HepG2 (cell line): ENCODE measurements around the gene ANKHD1. TPM values are rescaled to one million over a fixed set of nuclear protein-coding genes. Genes with fewer than 3 reads are reported as not detected.

Experiments
- BCL6 ChIP-seq: IDR thresholded peaks from 2 replicates; pipeline ENCODE4 v1.6.1; 2016; ENCODE audit warnings: missing genetic modification reagents, missing compliant biosample characterization
- FLYWCH1 ChIP-seq: sonication (generic); formaldehyde crosslinking; IDR thresholded peaks from 2 replicates; pipeline ENCODE4 v1.8.1; 2023; ENCODE audit warnings: mild to moderate bottlenecking, missing genetic modification reagents
- KLF9 ChIP-seq: IDR thresholded peaks from 2 replicates; pipeline ENCODE4 v1.6.1; 2016; ENCODE audit warnings: low read depth
- MIXL1 ChIP-seq: IDR thresholded peaks from 2 replicates; pipeline ENCODE4 v1.6.1; 2016
- PHF21A ChIP-seq: sonication (generic); formaldehyde crosslinking; IDR thresholded peaks from 2 replicates; pipeline ENCODE4 v1.5.0; 2020; ENCODE audit warnings: mild to moderate bottlenecking, missing genetic modification reagents
- REL ChIP-seq: sonication (generic); formaldehyde crosslinking; conservative IDR thresholded peaks from 2 replicates; pipeline ENCODE4 v1.8.0; 2022; ENCODE audit warnings: mild to moderate bottlenecking, missing genetic modification reagents, moderate library complexity
- RELA ChIP-seq: sonication (generic); formaldehyde crosslinking; IDR thresholded peaks from 2 replicates; pipeline ENCODE4 v1.4.0; 2020; ENCODE audit warnings: missing genetic modification reagents
- SRY ChIP-seq: sonication (generic); formaldehyde crosslinking; IDR thresholded peaks from 2 replicates; pipeline ENCODE4 v1.8.0; 2022; ENCODE audit warnings: mild to moderate bottlenecking, missing genetic modification reagents
- SUZ12 ChIP-seq: fragments of 150-350 bp; IDR thresholded peaks from 2 replicates; pipeline ENCODE4 v1.6.1; 2014; ENCODE audit warnings: low read depth, low read length
- SYNCRIP ChIP-seq: fragments of 200-400 bp; formaldehyde crosslinking; IDR thresholded peaks from 2 replicates; pipeline ENCODE4 v1.6.1; 2018; ENCODE audit warnings: mild to moderate bottlenecking, low read depth, low read length; ENCODE audit not compliant: insufficient read depth
- TAF15 ChIP-seq: fragments of 200-400 bp; formaldehyde crosslinking; IDR thresholded peaks from one replicate; pipeline ENCODE4 v1.6.1; 2018; ENCODE audit warnings: mild to moderate bottlenecking, low read depth, low read length; ENCODE audit not compliant: poor library complexity, severe bottlenecking
- ZFX ChIP-seq: sonication (generic); formaldehyde crosslinking; IDR thresholded peaks from 2 replicates; pipeline ENCODE4 v1.4.0; 2020; ENCODE audit warnings: mild to moderate bottlenecking, low read depth, missing genetic modification reagents, moderate library complexity
- ZMYM3 ChIP-seq: sonication (generic); formaldehyde crosslinking; IDR thresholded peaks from 2 replicates; pipeline ENCODE4 v1.5.1; 2020; ENCODE audit warnings: mild to moderate bottlenecking, missing genetic modification reagents
- ZNF205 ChIP-seq: IDR thresholded peaks from 2 replicates; pipeline ENCODE4 v1.6.1; 2018; ENCODE audit warnings: missing biosample characterization, missing genetic modification reagents
- ZNF33B ChIP-seq: sonication (generic); formaldehyde crosslinking; IDR thresholded peaks from 2 replicates; pipeline ENCODE4 v1.5.1; 2020; ENCODE audit warnings: mild to moderate bottlenecking, missing genetic modification reagents
- ZNF780A ChIP-seq: sonication (generic); formaldehyde crosslinking; IDR thresholded peaks from 2 replicates; pipeline ENCODE4 v1.8.0; 2022; ENCODE audit warnings: mild to moderate bottlenecking, missing genetic modification reagents, moderate library complexity
- ZNF878 ChIP-seq: sonication (generic); formaldehyde crosslinking; IDR thresholded peaks from 2 replicates; pipeline ENCODE4 v1.8.1; 2023; ENCODE audit warnings: mild to moderate bottlenecking, missing genetic modification reagents, moderate library complexity
- polyA plus RNA-seq, 8 experiments: library from polyadenylated mRNA; depleted of rRNA in 3 of 8; stranded (reverse) in 7 of 8; unstranded in 1 of 8; fragments of >200 nt; fragmentation: Illumina TruSeq in 4 of 8; extraction: Trizol in 4 of 8; gene quantifications; 2 replicates each; pipeline versions ENCODE4 v1.2.1 to v1.2.3, GENCODE V29; 2011 to 2016; ENCODE audit warnings: low read depth in 4 of 8, missing spikeins in 1 of 8, mixed read lengths in 1 of 8; ENCODE audit not compliant: insufficient read depth in 1 of 8
- total RNA-seq, 5 experiments: library from RNA; depleted of rRNA; stranded (reverse); fragments of >200 nt; fragmentation: Illumina TruSeq; extraction: Trizol; gene quantifications; 2 replicates each; pipeline ENCODE4 v1.2.3, GENCODE V29; 2016; ENCODE audit warnings: low read depth in 1 of 5
- TF ChIP-seq, protein P1 (sequence below): sonication (generic); formaldehyde crosslinking; IDR thresholded peaks from 2 replicates; pipeline ENCODE4 v1.5.1; 2020; ENCODE audit warnings: missing genetic modification reagents, mild to moderate bottlenecking, borderline replicate concordance
- TF ChIP-seq, protein P2 (sequence below): sonication (generic); formaldehyde crosslinking; IDR thresholded peaks from 2 replicates; pipeline ENCODE4 v1.4.0; 2020; ENCODE audit warnings: missing genetic modification reagents
- TF ChIP-seq, protein P3 (sequence below): sonication (generic); formaldehyde crosslinking; IDR thresholded peaks from 2 replicates; pipeline ENCODE4 v1.4.0; 2020; ENCODE audit warnings: missing genetic modification reagents, low read depth, mild to moderate bottlenecking, borderline replicate concordance
- TF ChIP-seq, protein P4 (sequence below): sonication (generic); formaldehyde crosslinking; IDR thresholded peaks from 2 replicates; pipeline ENCODE4 v1.5.1; 2020; ENCODE audit warnings: missing genetic modification reagents, mild to moderate bottlenecking, borderline replicate concordance

Gene ANKHD1
- total and polyA plus RNA-seq, 2 of the 13 experiments (the other 11 are each of a cell fraction or from before 2014, with no cell fraction given) = 69.9 to 82.0 TPM

DNA sequence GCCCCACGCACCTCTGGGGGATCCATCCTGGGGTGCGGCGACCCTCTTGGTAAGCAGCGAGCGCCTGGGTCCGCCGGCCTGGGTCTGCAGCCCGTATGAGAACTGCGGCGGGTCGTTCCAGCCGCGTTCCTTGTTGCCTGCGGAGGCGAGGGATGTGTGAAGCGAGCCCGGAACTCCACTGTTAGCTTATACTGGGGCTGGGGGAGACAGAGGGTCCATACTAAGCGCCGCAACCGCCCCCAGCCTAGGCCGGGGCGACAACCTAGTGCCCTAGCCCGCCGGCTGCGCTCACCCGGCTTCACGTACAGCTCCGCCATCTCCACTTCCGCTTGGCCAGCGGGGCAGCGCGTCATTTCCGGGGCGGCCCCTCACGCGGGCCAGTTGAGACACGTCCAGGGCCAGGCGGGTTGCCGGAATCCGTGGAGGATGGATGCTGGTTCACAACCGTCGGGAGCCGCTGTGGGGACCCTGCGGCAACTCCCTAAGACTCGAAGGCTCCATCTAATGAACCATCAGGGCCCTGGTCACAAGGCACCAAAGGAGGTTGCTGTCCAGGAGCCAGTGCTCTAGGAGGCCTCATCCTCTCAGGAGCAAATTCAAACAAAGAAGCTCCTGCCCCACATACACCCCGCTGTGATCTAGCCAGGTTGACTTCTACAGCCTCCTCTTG, 155.6 kb downstream of the ANKHD1 start, which contains the start of gene SRA1 (continued):
- peak; percentile 79 for TF ChIP-seq TAF15
- TF ChIP-seq MIXL1 (CRISPR knock-in tag) = peak; percentile 67; the same call in 1 of the 2 replicates
- peak; percentile 75; the same call in 1 of the 2 replicates for TF ChIP-seq SRY (CRISPR knock-in tag)
- peak; percentile 66 for TF ChIP-seq BCL6 (CRISPR knock-in tag)
- no peak for TF ChIP-seq SUZ12
- no peak for TF ChIP-seq FLYWCH1
- TF ChIP-seq ZFX (CRISPR knock-in tag) = peak; percentile 89
- TF ChIP-seq ZMYM3 (CRISPR knock-in tag) = 0 out of 2 replicates have a peak, but pooled peaks have one; percentile 22
- no peak for TF ChIP-seq ZNF205
- TF ChIP-seq REL = no peak
- no peak for TF ChIP-seq ZNF780A (CRISPR knock-in tag)
- peak; percentile 48; the same call in 1 of the 2 replicates for TF ChIP-seq PHF21A (CRISPR knock-in tag)
- peak; percentile 67; the same call in 1 of the 2 replicates for TF ChIP-seq ZNF878 (CRISPR knock-in tag)
- peak; percentile 64; the same call in 1 of the 2 replicates for TF ChIP-seq ZNF33B
- TF ChIP-seq RELA (CRISPR knock-in tag) = peak; percentile 73; the same call in 1 of the 2 replicates
- peak; percentile 66; the same call in 1 of the 2 replicates for TF ChIP-seq KLF9 (CRISPR knock-in tag)
- TF ChIP-seq, protein P1, sequence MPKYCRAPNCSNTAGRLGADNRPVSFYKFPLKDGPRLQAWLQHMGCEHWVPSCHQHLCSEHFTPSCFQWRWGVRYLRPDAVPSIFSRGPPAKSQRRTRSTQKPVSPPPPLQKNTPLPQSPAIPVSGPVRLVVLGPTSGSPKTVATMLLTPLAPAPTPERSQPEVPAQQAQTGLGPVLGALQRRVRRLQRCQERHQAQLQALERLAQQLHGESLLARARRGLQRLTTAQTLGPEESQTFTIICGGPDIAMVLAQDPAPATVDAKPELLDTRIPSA (CRISPR knock-in tag) = peak; percentile 80; the same call in 1 of the 2 replicates
- TF ChIP-seq, protein P2, sequence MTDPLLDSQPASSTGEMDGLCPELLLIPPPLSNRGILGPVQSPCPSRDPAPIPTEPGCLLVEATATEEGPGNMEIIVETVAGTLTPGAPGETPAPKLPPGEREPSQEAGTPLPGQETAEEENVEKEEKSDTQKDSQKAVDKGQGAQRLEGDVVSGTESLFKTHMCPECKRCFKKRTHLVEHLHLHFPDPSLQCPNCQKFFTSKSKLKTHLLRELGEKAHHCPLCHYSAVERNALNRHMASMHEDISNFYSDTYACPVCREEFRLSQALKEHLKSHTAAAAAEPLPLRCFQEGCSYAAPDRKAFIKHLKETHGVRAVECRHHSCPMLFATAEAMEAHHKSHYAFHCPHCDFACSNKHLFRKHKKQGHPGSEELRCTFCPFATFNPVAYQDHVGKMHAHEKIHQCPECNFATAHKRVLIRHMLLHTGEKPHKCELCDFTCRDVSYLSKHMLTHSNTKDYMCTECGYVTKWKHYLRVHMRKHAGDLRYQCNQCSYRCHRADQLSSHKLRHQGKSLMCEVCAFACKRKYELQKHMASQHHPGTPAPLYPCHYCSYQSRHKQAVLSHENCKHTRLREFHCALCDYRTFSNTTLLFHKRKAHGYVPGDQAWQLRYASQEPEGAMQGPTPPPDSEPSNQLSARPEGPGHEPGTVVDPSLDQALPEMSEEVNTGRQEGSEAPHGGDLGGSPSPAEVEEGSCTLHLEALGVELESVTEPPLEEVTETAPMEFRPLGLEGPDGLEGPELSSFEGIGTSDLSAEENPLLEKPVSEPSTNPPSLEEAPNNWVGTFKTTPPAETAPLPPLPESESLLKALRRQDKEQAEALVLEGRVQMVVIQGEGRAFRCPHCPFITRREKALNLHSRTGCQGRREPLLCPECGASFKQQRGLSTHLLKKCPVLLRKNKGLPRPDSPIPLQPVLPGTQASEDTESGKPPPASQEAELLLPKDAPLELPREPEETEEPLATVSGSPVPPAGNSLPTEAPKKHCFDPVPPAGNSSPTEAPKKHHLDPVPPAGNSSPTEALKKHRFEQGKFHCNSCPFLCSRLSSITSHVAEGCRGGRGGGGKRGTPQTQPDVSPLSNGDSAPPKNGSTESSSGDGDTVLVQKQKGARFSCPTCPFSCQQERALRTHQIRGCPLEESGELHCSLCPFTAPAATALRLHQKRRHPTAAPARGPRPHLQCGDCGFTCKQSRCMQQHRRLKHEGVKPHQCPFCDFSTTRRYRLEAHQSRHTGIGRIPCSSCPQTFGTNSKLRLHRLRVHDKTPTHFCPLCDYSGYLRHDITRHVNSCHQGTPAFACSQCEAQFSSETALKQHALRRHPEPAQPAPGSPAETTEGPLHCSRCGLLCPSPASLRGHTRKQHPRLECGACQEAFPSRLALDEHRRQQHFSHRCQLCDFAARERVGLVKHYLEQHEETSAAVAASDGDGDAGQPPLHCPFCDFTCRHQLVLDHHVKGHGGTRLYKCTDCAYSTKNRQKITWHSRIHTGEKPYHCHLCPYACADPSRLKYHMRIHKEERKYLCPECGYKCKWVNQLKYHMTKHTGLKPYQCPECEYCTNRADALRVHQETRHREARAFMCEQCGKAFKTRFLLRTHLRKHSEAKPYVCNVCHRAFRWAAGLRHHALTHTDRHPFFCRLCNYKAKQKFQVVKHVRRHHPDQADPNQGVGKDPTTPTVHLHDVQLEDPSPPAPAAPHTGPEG = no peak
- TF ChIP-seq, protein P3, sequence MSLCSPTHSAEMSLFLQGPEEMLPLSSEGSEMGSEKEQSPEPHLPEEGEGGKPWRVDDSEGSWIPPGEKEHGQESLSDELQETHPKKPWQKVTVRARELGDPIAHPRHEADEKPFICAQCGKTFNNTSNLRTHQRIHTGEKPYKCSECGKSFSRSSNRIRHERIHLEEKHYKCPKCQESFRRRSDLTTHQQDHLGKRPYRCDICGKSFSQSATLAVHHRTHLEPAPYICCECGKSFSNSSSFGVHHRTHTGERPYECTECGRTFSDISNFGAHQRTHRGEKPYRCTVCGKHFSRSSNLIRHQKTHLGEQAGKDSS (CRISPR knock-in tag) = peak; percentile 46; the same call in 1 of the 2 replicates
- no peak for TF ChIP-seq SYNCRIP
- TF ChIP-seq, protein P4, sequence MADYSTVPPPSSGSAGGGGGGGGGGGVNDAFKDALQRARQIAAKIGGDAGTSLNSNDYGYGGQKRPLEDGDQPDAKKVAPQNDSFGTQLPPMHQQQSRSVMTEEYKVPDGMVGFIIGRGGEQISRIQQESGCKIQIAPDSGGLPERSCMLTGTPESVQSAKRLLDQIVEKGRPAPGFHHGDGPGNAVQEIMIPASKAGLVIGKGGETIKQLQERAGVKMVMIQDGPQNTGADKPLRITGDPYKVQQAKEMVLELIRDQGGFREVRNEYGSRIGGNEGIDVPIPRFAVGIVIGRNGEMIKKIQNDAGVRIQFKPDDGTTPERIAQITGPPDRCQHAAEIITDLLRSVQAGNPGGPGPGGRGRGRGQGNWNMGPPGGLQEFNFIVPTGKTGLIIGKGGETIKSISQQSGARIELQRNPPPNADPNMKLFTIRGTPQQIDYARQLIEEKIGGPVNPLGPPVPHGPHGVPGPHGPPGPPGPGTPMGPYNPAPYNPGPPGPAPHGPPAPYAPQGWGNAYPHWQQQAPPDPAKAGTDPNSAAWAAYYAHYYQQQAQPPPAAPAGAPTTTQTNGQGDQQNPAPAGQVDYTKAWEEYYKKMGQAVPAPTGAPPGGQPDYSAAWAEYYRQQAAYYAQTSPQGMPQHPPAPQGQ (CRISPR knock-in tag) = no peak
